Panc1 (cell line): ENCODE results near the gene MYO3B. TPM values are rescaled to one million over a fixed set of nuclear protein-coding genes. Genes with fewer than 3 reads are reported as not detected.

Experiments used
- ATAC-seq: fragments of 200-7000 bp; cut with Tn5 transposase; 2 replicates; pipeline ENCODE4 v1.9.1; 2020; ENCODE audit warnings: mild to moderate bottlenecking, moderate library complexity
- BruUV-seq: library from RNA; stranded (reverse); fragments of 400-500 nt; replicated peaks from 2 replicates; lab custom pipeline; 2021; lab: Mats Ljungman, UMichigan
- CTCF ChIA-PET: fragments of 300-600 bp; sonication (Branson Sonifier 250); formaldehyde crosslinking; loops from one replicate; lab custom pipeline; 2022; ENCODE audit warnings: antibody characterized with exemption; lab: Charles Lee
- POLR2A ChIA-PET: fragments of 300-600 bp; sonication (Branson Sonifier 250); formaldehyde crosslinking; loops from one replicate; lab custom pipeline; 2022; ENCODE audit warnings: antibody characterized with exemption; lab: Charles Lee
- DNase-seq: peaks from one replicate; pipeline ENCODE4 v3.0.0-alpha.2; 2010; ENCODE audit warnings: low read depth, low spot score
- H3K27ac ChIP-seq: 2 replicates; pipeline ENCODE4 v1.5.1; 2011; ENCODE audit warnings: mild to moderate bottlenecking, low read length, inconsistent platforms
- H3K27me3 ChIP-seq: fragments of 200-500 bp; sonication (Bioruptor generic); 2 replicates; pipeline ENCODE4 v1.6.0; 2014; ENCODE audit warnings: low read length, inconsistent platforms; ENCODE audit not compliant: control insufficient read depth, insufficient read depth
- H3K36me3 ChIP-seq: fragments of 200-500 bp; sonication (Bioruptor generic); 2 replicates; pipeline ENCODE4 v1.5.1; 2014; ENCODE audit warnings: inconsistent platforms, mild to moderate bottlenecking, low read length, moderate library complexity; ENCODE audit not compliant: control insufficient read depth, insufficient read depth
- H3K4me1 ChIP-seq: 2 replicates; pipeline ENCODE4 v1.5.1; 2011; ENCODE audit warnings: inconsistent platforms, mild to moderate bottlenecking, low read length, moderate library complexity; ENCODE audit not compliant: control insufficient read depth, insufficient read depth
- H3K4me3 ChIP-seq, 2 experiments: 2 replicates each; pipeline ENCODE4 v1.5.1; 2011 to 2012; ENCODE audit warnings: low read depth in 2 of 2, low read length in 2 of 2, mild to moderate bottlenecking in 2 of 2, inconsistent platforms in 1 of 2, moderate library complexity in 1 of 2
- H3K9me3 ChIP-seq: fragments of 200-500 bp; sonication (Bioruptor generic); 2 replicates; pipeline ENCODE4 v1.5.1; 2014; ENCODE audit warnings: low read depth, mild to moderate bottlenecking, inconsistent platforms, low read length, moderate library complexity; ENCODE audit not compliant: control insufficient read depth, insufficient read depth
- POLR2AphosphoS5 ChIP-seq: IDR thresholded peaks from 2 replicates; pipeline ENCODE4 v1.6.1; 2012; ENCODE audit warnings: mild to moderate bottlenecking, low read depth, low read length, moderate library complexity
- REST ChIP-seq, 2 experiments: IDR thresholded peaks; 2 replicates each; pipeline ENCODE4 v1.6.1; 2011 to 2012; ENCODE audit warnings: low read depth in 2 of 2, control low read depth in 1 of 2, low read length in 1 of 2, mild to moderate bottlenecking in 1 of 2, moderate library complexity in 1 of 2; ENCODE audit not compliant: insufficient read depth in 1 of 2
- SIN3A ChIP-seq: IDR thresholded peaks from 2 replicates; pipeline ENCODE4 v1.6.1; 2012; ENCODE audit warnings: low read depth, mild to moderate bottlenecking, low read length, moderate library complexity, borderline replicate concordance; ENCODE audit not compliant: insufficient read depth
- TCF7L2 ChIP-seq: IDR thresholded peaks from 2 replicates; pipeline ENCODE4 v1.6.1; 2011; ENCODE audit warnings: mild to moderate bottlenecking, low read depth, low read length, inconsistent platforms
- in situ Hi-C: cut with HindIII; loops from 2 replicates; pipeline ENCODE4 v1.10.0; 2016; ENCODE audit warnings: low sequenced_read_pairs, low pct_unique_long_range_greater_than_20kb
- intact Hi-C: fragments of 100-400 bp; cut with micrococcal nuclease; formaldehyde crosslinking; loops from one replicate; pipeline ENCODE4 v1.10.0; 2022; ENCODE audit not compliant: unreplicated experiment
- total RNA-seq: library from RNA; stranded (reverse); gene quantifications from one replicate; pipeline ENCODE4 v1.2.1, GENCODE V29; 2021; ENCODE audit not compliant: unreplicated experiment
- TF ChIP-seq, protein P1 (sequence below): fragments of 450-650 bp; IDR thresholded peaks from 2 replicates; pipeline ENCODE4 v1.5.1; 2017; ENCODE audit warnings: mild to moderate bottlenecking

Gene MYO3B
- total RNA-seq, 1 experiment from 2014 or later, result 0.05 TPM

DNA sequence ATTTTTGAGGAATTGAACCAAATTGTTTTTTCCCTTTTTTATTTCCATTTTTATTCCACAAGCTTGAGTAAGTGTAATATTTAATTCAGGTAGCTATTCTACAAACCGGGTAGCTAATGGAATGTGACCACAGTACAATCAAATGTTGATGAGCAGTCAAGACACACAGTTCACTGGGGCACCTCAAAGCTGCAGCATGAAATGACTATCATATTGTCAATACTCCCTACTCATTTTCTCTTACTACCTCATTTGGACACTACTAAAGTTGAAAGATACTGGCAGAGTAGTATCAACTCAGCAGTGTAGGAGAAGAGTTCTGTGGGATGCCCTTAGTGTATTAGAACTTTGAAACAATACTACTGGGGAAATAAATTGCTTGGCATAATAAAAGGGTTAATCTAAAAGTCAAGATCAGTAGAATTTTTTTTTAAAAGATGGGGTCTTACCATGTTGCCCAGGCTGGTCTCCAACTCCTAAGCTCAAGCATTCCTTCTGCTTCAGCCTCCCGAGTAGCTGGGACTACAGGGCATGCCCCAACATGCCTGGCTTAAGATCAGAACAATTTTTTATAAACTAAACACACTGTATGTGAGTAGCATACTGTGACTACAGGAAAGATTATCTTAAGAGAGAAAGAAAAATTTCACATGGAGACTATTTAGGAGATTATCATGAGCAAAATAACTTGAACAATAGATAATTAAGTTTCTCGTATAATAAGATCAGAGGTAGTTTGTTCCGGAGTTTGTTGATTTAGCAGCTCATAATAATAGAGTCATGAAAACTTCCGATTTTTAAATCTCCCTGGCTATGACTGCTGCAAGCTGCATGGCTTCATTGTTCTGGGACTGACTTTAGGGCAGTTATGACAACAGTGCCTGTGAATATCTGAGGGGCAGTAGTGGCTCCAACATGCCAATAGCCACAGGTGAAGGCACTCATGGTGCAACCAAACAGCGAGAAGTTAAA lies 43.7 kb downstream of the MYO3B start:
- H3K4me1 ChIP-seq, result no peaks in the 10 kb centered on the region; the same call in 1 of the 2 replicates
- no peak overlapping the region for H3K27ac ChIP-seq
- no peak overlapping the region for H3K4me3 ChIP-seq
- ChIA-PET POLR2A (interaction anchor here (0.6 kb wide), 1 partner anchor 64 kb away, joined by 3 read pairs; no protein-coding TSS in a partner anchor), CTCF (interaction anchor here (0.6 kb wide), 2 partner anchors 14 to 398 kb away, joined by 4 to 6 read pairs; no protein-coding TSS in a partner anchor)
- H3K9me3 ChIP-seq, result no peaks in the 10 kb centered on the region
- in situ Hi-C loops (no loop called here), intact Hi-C loops (loop anchor here (10.0 kb wide), 1 partner anchor 277 kb away; no protein-coding TSS in a partner anchor)
- H3K27me3 ChIP-seq, result no peaks in the 10 kb centered on the region
- BruUV-seq, result no TSS peak
- TF ChIP-seq REST (IDR thresholded peaks at IDR 0.05; ENCODE audit: insufficient read depth in 1 of 2, low read depth in 2 of 2, low read length in 1 of 2), result no peak
- TF ChIP-seq, protein P1, sequence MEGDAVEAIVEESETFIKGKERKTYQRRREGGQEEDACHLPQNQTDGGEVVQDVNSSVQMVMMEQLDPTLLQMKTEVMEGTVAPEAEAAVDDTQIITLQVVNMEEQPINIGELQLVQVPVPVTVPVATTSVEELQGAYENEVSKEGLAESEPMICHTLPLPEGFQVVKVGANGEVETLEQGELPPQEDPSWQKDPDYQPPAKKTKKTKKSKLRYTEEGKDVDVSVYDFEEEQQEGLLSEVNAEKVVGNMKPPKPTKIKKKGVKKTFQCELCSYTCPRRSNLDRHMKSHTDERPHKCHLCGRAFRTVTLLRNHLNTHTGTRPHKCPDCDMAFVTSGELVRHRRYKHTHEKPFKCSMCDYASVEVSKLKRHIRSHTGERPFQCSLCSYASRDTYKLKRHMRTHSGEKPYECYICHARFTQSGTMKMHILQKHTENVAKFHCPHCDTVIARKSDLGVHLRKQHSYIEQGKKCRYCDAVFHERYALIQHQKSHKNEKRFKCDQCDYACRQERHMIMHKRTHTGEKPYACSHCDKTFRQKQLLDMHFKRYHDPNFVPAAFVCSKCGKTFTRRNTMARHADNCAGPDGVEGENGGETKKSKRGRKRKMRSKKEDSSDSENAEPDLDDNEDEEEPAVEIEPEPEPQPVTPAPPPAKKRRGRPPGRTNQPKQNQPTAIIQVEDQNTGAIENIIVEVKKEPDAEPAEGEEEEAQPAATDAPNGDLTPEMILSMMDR, result no peak
- TF ChIP-seq TCF7L2, result no peak
- no peak for TF ChIP-seq POLR2AphosphoS5
- no peak for TF ChIP-seq SIN3A
- ATAC-seq (no peak), DNase-seq (no peak)
- H3K36me3 ChIP-seq, result no peaks in the 10 kb centered on the region

GRCh38 chr2:170222298-170222697 lies 44.4 kb downstream of the MYO3B start:
- Histone ChIP-seq H3K27me3 (no peaks in the 10 kb centered on the region), H3K36me3 (no peaks in the 10 kb centered on the region), H3K4me1 (no peaks in the 10 kb centered on the region; the same call in 1 of the 2 replicates), H3K9me3 (no peaks in the 10 kb centered on the region), H3K4me3 (no peak overlapping the region), H3K27ac (no peak overlapping the region)
- no TSS peak for BruUV-seq
- TF ChIP-seq, protein P1, result no peak
- TF ChIP-seq REST (IDR thresholded peaks at IDR 0.05; ENCODE audit: insufficient read depth in 1 of 2, low read depth in 2 of 2, low read length in 1 of 2) (no peak), POLR2AphosphoS5 (no peak), SIN3A (no peak), TCF7L2 (no peak)
- intact Hi-C loops, result loop anchor here (10.0 kb wide), 1 partner anchor 277 kb away; no protein-coding TSS in a partner anchor
- CTCF ChIA-PET, result interaction anchor here (0.6 kb wide), 2 partner anchors 14 to 399 kb away, joined by 4 to 6 read pairs; no protein-coding TSS in a partner anchor
- no peak for ATAC-seq
- DNase-seq, result no peak
- in situ Hi-C loops, result no loop called here
- POLR2A ChIA-PET, result no interaction called here
